K562 (cell line): Measurements from ENCODE around the gene ANXA4. TPM values are rescaled to one million over a fixed set of nuclear protein-coding genes. Genes with fewer than 3 reads are reported as not detected.
A peak's percentile ranks its signal among the peaks of the same experiment; 100 is the strongest.

Source experiments
- CREB3 ChIP-seq: fragments of 450-650 bp; conservative IDR thresholded peaks from 2 replicates; pipeline ENCODE4 v1.6.1; 2016; ENCODE audit warnings: missing genetic modification characterization, low read depth, mild to moderate bottlenecking, missing compliant biosample characterization, moderate library complexity
- CREM ChIP-seq: IDR thresholded peaks from 2 replicates; pipeline ENCODE4 v1.6.1; 2014; ENCODE audit warnings: antibody characterized with exemption, low read depth
- HDAC6 ChIP-seq: IDR thresholded peaks from 2 replicates; pipeline ENCODE4 v1.6.1; 2012; ENCODE audit warnings: low read depth, mild to moderate bottlenecking, control low read depth, inconsistent platforms, low read length, moderate library complexity
- HNRNPL ChIP-seq: fragments of 200-400 bp; formaldehyde crosslinking; IDR thresholded peaks from 2 replicates; pipeline ENCODE4 v1.6.1; 2017; ENCODE audit warnings: low read depth, mild to moderate bottlenecking, low read length
- HSF4 ChIP-seq: fragments of 250-450 bp; sonication (Bioruptor Pico); IDR thresholded peaks from 2 replicates; pipeline ENCODE4 v2.1.2; 2022; ENCODE audit warnings: mild to moderate bottlenecking, moderate library complexity, borderline replicate concordance
- PCBP2 ChIP-seq: fragments of 200-400 bp; formaldehyde crosslinking; IDR thresholded peaks from 2 replicates; pipeline ENCODE4 v1.6.1; 2018; ENCODE audit warnings: low read length, low read depth, mild to moderate bottlenecking, moderate library complexity; ENCODE audit not compliant: poor library complexity, severe bottlenecking
- RBFOX2 ChIP-seq: fragments of 200-400 bp; formaldehyde crosslinking; IDR thresholded peaks from 2 replicates; pipeline ENCODE4 v1.6.1; 2017; ENCODE audit warnings: low read depth, mild to moderate bottlenecking, low read length, moderate library complexity
- RUNX1 ChIP-seq: sonication (generic); IDR thresholded peaks from 2 replicates; pipeline ENCODE4 v1.6.1; 2016; ENCODE audit warnings: antibody characterized with exemption, low read depth
- SUPT5H ChIP-seq: fragments of 450-650 bp; IDR thresholded peaks from 2 replicates; pipeline ENCODE4 v1.6.1; 2016
- USF2 ChIP-seq: sonication (generic); formaldehyde crosslinking; IDR thresholded peaks from 2 replicates; pipeline ENCODE4 v1.5.0; 2020; ENCODE audit warnings: missing genetic modification reagents
- ZBTB40 ChIP-seq, 2 experiments: fragments of 450-650 bp in 1 of 2; sonication (generic) in 1 of 2; formaldehyde crosslinking in 1 of 2; IDR thresholded peaks; 2 replicates each; pipeline versions ENCODE4 v1.7.1 to v1.9.0; 2016 to 2022; ENCODE audit warnings: inconsistent platforms in 1 of 2, mild to moderate bottlenecking in 1 of 2, missing genetic modification reagents in 1 of 2
- ZNF512 ChIP-seq: IDR thresholded peaks from 2 replicates; pipeline ENCODE4 v1.6.1; 2016; ENCODE audit warnings: missing genetic modification characterization, missing compliant biosample characterization
- ZNF551 ChIP-seq: fragments of 250-450 bp; sonication (Bioruptor Pico); IDR thresholded peaks from 2 replicates; pipeline ENCODE4 v1.5.0; 2021; ENCODE audit warnings: mild to moderate bottlenecking, moderate library complexity
- ZNF583 ChIP-seq: fragments of 250-450 bp; sonication (Bioruptor Pico); IDR thresholded peaks from 2 replicates; pipeline ENCODE4 v1.4.0; 2020
- polyA plus RNA-seq, 8 experiments: library from polyadenylated mRNA; depleted of rRNA in 4 of 8; stranded (reverse) in 5 of 8; unstranded in 3 of 8; fragments of >200 nt; fragmentation: Nextera tagmentation in 2 of 8; fragmentation: Illumina TruSeq in 1 of 8; extraction: Ambion mirVana in 2 of 8; extraction: Trizol in 1 of 8; gene quantifications; 2 replicates each; pipeline versions ENCODE4 v1.2.1 to v1.2.3, GENCODE V29; 2011 to 2014; ENCODE audit warnings: inconsistent platforms in 1 of 8, missing spikeins in 1 of 8
- total RNA-seq, 7 experiments: library from RNA; depleted of rRNA in 6 of 7; stranded (reverse); fragments of >200 nt in 6 of 7; fragmentation: Illumina TruSeq in 2 of 7; extraction: Trizol in 2 of 7; gene quantifications; 2 replicates each; pipeline versions ENCODE4 v1.2.1 to v1.2.3, GENCODE V29; 2011 to 2021; ENCODE audit warnings: low replicate concordance in 1 of 7

ANXA4 gene
- total and polyA plus RNA-seq, 9 of the 15 experiments (the other 6 are each of a cell fraction or from before 2014, with no cell fraction given) = 3.4 to 13.6 (median 11.6) TPM

- TF ChIP-seq ZBTB40 (IDR thresholded peaks at IDR 0.05) (peak; percentile 79), ZBTB40 (CRISPR knock-in tag; IDR thresholded peaks at IDR 0.05) (no peak), ZNF583 (CRISPR knock-in tag) (no peak; the same call in 1 of the 2 replicates), PCBP2 (no peak), CREM (peak; percentile 98), RBFOX2 (peak; percentile 96), HNRNPL (no peak), CREB3 (tag) (0 out of 2 replicates have a peak, but pooled peaks have one; percentile 45), ZNF551 (CRISPR knock-in tag) (no peak), HDAC6 (no peak), HSF4 (CRISPR knock-in tag) (no peak), RUNX1 (no peak), USF2 (CRISPR knock-in tag) (no peak), SUPT5H (peak; percentile 91), ZNF512 (tag) (no peak)
Measured at GRCh38 chr2:69829256-69830044, 87.5 kb downstream of the ANXA4 start, which contains the start of gene GMCL1 (continued).
